ENCODE measurements around the gene GPR137B.

GPR137B gene, protein sequence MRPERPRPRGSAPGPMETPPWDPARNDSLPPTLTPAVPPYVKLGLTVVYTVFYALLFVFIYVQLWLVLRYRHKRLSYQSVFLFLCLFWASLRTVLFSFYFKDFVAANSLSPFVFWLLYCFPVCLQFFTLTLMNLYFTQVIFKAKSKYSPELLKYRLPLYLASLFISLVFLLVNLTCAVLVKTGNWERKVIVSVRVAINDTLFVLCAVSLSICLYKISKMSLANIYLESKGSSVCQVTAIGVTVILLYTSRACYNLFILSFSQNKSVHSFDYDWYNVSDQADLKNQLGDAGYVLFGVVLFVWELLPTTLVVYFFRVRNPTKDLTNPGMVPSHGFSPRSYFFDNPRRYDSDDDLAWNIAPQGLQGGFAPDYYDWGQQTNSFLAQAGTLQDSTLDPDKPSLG

DNA sequence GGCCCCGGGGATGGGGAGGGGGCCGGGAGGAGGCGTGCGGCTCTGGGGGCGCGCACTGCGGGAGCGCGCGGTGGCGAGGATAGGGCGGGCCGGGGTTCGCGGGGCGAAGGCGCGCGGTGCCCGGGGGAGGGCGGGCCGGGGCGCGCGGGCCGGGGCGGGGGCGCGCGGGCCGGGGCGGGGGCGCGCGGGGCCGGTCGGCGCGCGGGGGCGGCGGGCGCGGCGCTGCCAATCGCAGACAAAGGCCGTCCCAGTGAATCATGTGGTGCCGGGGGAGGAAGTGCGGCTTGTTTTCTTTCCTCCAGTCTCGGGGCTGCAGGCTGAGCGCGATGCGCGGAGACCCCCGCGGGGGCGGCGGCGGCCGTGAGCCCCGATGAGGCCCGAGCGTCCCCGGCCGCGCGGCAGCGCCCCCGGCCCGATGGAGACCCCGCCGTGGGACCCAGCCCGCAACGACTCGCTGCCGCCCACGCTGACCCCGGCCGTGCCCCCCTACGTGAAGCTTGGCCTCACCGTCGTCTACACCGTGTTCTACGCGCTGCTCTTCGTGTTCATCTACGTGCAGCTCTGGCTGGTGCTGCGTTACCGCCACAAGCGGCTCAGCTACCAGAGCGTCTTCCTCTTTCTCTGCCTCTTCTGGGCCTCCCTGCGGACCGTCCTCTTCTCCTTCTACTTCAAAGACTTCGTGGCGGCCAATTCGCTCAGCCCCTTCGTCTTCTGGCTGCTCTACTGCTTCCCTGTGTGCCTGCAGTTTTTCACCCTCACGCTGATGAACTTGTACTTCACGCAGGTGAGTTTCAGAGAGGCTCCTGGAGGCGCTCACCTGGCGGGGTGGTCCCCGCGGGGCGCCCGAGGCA is at the start of gene GPR137B:
Gene GPR137B (plus strand): TSS at position 287 of the 851 bp plus-strand sequence. CDS start 84 bp downstream, at position 371.
- TF ChIP-seq, protein P1, sequence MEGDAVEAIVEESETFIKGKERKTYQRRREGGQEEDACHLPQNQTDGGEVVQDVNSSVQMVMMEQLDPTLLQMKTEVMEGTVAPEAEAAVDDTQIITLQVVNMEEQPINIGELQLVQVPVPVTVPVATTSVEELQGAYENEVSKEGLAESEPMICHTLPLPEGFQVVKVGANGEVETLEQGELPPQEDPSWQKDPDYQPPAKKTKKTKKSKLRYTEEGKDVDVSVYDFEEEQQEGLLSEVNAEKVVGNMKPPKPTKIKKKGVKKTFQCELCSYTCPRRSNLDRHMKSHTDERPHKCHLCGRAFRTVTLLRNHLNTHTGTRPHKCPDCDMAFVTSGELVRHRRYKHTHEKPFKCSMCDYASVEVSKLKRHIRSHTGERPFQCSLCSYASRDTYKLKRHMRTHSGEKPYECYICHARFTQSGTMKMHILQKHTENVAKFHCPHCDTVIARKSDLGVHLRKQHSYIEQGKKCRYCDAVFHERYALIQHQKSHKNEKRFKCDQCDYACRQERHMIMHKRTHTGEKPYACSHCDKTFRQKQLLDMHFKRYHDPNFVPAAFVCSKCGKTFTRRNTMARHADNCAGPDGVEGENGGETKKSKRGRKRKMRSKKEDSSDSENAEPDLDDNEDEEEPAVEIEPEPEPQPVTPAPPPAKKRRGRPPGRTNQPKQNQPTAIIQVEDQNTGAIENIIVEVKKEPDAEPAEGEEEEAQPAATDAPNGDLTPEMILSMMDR (IDR thresholded peaks at IDR 0.05): no peak

DNA sequence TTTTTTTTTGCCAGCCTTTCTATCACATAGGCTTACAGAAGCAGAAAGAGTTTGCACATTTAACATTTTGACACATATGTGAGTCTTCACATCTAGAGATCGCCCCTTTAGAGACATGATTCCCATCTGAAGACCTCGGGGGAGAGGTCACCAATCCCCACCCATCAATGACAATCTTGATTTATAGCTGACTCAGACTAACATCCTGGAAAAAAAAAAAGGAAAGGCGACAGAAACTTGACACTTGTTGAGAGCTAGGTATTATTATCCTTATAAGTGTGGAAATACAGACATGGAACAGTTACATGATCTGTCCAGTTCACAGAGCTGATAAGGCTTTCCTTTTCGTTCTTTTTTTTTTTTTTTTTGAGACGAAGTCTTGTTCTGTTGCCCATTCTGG is 49.4 kb upstream of the GPR137B start:
- TF ChIP-seq, protein P1 (IDR thresholded peaks at IDR 0.05): no peak

DNA sequence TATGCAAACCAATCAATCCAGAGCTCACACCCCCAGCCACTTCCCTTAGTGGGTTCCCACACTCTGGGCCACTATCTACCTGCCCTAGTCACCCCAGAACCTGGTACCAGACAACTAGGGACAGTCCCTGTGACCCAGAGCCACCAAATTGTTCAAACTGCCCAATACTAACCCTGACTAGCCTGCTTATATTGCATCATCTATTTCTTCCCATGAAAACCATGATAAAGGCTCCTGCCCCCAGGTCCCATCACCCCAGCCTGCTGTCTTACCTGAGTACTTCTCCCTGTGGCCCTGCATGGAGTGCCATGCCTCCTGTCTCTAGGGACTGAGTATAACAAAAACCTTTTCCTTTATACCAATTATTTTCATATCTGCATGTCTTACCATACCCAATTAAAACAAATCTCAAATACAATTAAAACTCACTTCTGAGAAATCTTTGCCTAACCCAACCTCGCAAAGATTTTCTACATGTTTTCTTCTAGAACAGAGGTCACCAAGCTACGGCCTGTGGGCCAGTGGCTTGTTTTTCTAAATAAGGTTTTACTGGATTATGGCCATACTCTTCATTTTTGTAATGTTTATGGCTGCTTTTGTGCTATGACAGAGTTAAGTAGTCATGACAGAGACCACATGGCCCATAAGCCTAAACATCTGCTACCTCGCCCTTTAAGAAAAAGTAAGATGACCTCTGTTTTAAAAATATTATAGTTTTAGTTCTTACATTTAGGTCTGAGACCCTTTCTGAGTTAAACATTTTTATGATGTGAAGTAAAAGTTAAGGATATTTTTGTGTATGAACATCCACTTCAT is 46.4 kb upstream of the GPR137B start:
- TF ChIP-seq, protein P1 (IDR thresholded peaks at IDR 0.05): no peak

DNA sequence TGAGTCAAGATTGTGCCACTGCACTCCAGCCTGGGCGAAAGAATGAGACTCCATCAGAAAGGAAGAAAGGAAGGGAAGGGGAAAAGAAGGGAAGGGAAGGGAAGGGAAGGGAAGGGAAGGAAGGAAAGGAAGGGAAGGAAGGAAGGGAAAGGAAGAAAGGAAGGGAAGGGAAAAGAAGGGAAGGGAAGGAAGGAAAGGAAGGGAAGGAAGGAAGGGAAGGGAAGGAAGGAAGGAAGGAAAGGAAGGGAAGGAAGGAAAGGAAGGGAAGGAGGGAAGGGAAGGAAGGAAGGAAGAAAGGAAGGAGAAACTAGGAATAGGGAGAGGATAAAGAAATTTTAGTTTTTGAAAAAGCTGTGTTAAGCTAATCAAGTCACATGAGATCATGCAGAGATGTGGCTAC is 44.1 kb upstream of the GPR137B start:
- TF ChIP-seq, protein P1 (IDR thresholded peaks at IDR 0.05): no peak

DNA sequence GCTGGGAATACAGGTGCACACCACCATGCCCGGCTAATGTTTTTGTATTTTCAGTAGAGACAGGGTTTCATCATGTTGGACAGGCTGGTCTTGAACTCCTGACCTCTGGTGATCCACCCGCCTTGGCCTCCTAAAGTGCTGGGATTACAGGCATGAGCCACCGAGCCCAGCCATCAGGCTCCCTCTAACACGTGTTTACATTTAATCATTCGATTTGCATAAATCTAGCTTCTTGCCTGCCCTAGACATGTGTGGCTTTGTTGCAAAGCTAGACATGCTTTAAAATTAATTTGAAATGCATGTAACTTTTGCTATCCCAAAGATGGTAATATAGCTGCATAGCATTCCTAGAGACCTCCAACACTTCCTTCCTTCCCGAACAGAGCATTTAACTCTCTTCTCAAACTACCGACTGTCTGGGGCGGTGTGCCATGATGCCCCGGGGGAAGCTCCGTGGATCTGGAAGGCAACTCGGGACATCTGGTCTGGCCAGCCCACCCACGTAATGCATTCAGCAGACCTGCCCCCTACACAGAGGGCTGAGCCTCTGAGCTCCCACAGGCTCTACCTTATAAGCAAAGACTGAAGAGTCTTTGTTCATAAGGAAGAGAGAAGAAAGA is 42.9 kb upstream of the GPR137B start:
- TF ChIP-seq, protein P1 (IDR thresholded peaks at IDR 0.05): no peak

DNA sequence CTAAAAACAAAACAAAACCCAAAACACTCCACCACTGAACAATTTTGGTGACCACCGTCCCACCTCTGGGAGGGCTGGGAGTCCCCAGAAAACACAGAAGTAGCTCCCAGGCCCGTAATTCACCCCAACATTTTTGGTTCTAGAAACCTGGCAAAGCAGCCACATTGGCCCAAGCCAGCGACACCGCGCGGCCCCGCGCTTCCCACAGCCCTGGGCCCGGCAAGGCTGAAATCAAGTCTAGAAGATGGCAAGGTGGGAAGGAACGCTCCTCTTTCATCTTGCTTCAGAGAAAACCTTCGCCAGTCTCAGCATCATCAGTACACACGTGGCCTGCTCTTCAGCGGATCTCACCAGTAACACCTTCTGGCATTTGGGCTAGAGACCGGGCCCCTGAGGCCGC is 41.5 kb upstream of the GPR137B start:
- TF ChIP-seq, protein P1 (IDR thresholded peaks at IDR 0.05): no peak

Data from LNCAP (cell line).